ENCODE results near the gene TMEM184B.

DNA sequence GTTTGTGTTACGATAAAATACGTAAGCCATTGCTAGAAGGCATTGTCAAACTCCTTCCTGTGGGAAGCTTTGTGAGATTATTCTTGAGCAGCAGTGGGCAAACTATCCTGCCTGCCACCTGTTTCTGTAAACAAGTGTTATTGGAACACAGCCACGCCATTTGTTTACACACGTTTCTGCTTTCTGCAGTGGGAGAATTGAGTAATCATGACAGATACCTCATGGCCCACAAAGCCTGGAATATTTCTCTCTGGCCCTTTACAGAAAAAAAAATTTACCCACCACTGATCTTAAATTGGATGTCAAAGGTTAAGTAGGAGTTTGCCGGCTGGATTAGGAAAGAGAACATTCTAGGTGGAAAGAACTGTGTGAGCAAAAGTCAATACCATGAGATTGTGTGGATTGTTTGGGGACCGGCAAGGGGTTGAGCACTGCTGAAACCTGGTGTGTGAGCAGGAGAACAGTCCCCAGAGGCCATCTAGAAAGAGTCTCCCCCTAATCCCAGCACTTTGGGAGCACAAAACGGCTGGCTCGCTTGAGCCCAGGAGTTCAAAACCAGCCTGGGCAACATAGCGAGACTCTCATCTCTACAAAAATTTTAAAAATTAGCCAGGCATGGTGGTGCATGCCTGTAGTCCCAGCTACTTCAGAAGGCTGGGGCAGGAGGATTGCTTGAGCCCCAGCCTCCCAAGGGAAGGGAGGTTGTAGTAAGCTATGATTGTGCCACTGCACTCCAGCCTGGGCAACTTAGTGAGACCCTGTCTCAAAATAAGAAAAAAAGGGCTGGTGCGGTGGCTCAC is 85.2 kb downstream of the TMEM184B start:
- TF ChIP-seq CTCF (IDR thresholded peaks at IDR 0.05; ENCODE audit: low read depth, low read length, poor library complexity, severe bottlenecking) (no peak), EZH2phosphoT487 (IDR thresholded peaks at IDR 0.05; ENCODE audit: borderline replicate concordance, low read length) (no peak)
